A673 (cell line): ENCODE results near the gene CA7. TPM values are rescaled to one million over a fixed set of nuclear protein-coding genes. Genes with fewer than 3 reads are reported as not detected.

Source experiments
- BruUV-seq: library from RNA; stranded (reverse); fragments of 400-500 nt; replicated peaks from 2 replicates; lab custom pipeline; 2021; lab: Mats Ljungman, UMichigan
- CTCF ChIA-PET: fragments of 300-600 bp; sonication (Branson Sonifier 250); formaldehyde crosslinking; loops from one replicate; lab custom pipeline; 2022; ENCODE audit warnings: antibody characterized with exemption; lab: Charles Lee
- POLR2A ChIA-PET: fragments of 300-600 bp; sonication (Branson Sonifier 250); formaldehyde crosslinking; loops from one replicate; lab custom pipeline; 2022; ENCODE audit warnings: antibody characterized with exemption; ENCODE audit not compliant: low non-redundant PET; lab: Charles Lee
- DNase-seq: peaks from one replicate; pipeline ENCODE4 v3.0.0-alpha.2; 2015; ENCODE audit warnings: low spot score
- H3K27ac ChIP-seq: fragments of 200-600 bp; sonication (generic); 2 replicates; pipeline ENCODE4 v1.5.1; 2016; ENCODE audit warnings: mixed run types, low read depth, mild to moderate bottlenecking, mixed read lengths, antibody characterized with exemption, low read length; ENCODE audit not compliant: poor library complexity, severe bottlenecking
- H3K27me3 ChIP-seq: fragments of 200-600 bp; sonication (generic); replicated peaks from 2 replicates; pipeline ENCODE4 v1.6.1; 2017; ENCODE audit warnings: mixed run types, low read depth, mild to moderate bottlenecking, mixed read lengths, antibody characterized with exemption, low read length; ENCODE audit not compliant: insufficient read depth, poor library complexity
- H3K36me3 ChIP-seq: fragments of 200-600 bp; sonication (generic); 2 replicates; pipeline ENCODE4 v1.6.1; 2016; ENCODE audit warnings: mixed run types, mild to moderate bottlenecking, mixed read lengths, antibody characterized with exemption, low read length; ENCODE audit not compliant: insufficient read depth, poor library complexity, severe bottlenecking
- H3K4me1 ChIP-seq: fragments of 200-600 bp; sonication (generic); 2 replicates; pipeline ENCODE4 v1.6.1; 2017; ENCODE audit warnings: mixed run types, mild to moderate bottlenecking, mixed read lengths, antibody characterized with exemption, low read length; ENCODE audit not compliant: insufficient read depth, poor library complexity, severe bottlenecking
- H3K4me3 ChIP-seq: fragments of 200-600 bp; sonication (generic); 2 replicates; pipeline ENCODE4 v1.5.1; 2016; ENCODE audit warnings: low read depth, mixed run types, mild to moderate bottlenecking, mixed read lengths, low read length; ENCODE audit not compliant: poor library complexity, severe bottlenecking
- H3K9me3 ChIP-seq: fragments of 200-600 bp; sonication (generic); 2 replicates; pipeline ENCODE4 v1.6.1; 2016; ENCODE audit warnings: mixed run types, low read depth, mild to moderate bottlenecking, mixed read lengths, antibody characterized with exemption, low read length; ENCODE audit not compliant: poor library complexity, severe bottlenecking
- EZH2 ChIP-seq: fragments of 200-600 bp; sonication (generic); IDR thresholded peaks from 2 replicates; pipeline ENCODE4 v1.6.1; 2017; ENCODE audit warnings: borderline replicate concordance, low read depth, mild to moderate bottlenecking, mixed read lengths, antibody characterized with exemption, low read length; ENCODE audit not compliant: poor library complexity, severe bottlenecking
- intact Hi-C: fragments of 100-400 bp; cut with micrococcal nuclease; formaldehyde crosslinking; loops from one replicate; pipeline ENCODE4 v1.10.0; 2022; ENCODE audit not compliant: unreplicated experiment
- total RNA-seq: library from RNA; stranded (reverse); gene quantifications from 2 replicates; pipeline ENCODE4 v1.2.3, GENCODE V29; 2021
- TF ChIP-seq, protein P1 (sequence below): fragments of 300-800, 200-600 bp; sonication (generic); conservative IDR thresholded peaks from 2 replicates; pipeline ENCODE4 v1.5.1; 2017; ENCODE audit warnings: low read depth, mild to moderate bottlenecking, antibody characterized with exemption, low read length, moderate library complexity, mixed read lengths

Gene CA7
- total RNA-seq, 1 experiment from 2014 or later, result not detected

DNA sequence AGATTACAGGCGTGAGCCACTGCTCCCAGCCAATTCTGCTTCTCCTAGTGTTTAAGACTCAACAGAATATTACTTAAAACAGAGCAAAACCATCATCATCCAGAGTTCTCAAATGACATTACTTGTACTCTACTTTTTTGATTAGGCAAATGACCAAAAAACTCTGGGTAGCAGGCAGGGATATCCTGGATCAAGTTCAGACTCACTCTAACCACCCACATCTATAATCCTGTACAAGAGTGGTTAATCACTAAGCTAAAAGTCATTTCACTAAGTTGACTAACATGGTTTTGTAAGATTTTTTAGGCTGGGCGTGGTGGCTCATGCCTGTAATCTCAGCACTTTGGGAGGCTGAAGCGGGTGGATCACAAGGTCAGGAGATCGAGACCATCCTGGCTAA is 20.2 kb upstream of the CA7 start:
- H3K4me3 ChIP-seq, result no peak overlapping the region
- TF ChIP-seq, protein P1, sequence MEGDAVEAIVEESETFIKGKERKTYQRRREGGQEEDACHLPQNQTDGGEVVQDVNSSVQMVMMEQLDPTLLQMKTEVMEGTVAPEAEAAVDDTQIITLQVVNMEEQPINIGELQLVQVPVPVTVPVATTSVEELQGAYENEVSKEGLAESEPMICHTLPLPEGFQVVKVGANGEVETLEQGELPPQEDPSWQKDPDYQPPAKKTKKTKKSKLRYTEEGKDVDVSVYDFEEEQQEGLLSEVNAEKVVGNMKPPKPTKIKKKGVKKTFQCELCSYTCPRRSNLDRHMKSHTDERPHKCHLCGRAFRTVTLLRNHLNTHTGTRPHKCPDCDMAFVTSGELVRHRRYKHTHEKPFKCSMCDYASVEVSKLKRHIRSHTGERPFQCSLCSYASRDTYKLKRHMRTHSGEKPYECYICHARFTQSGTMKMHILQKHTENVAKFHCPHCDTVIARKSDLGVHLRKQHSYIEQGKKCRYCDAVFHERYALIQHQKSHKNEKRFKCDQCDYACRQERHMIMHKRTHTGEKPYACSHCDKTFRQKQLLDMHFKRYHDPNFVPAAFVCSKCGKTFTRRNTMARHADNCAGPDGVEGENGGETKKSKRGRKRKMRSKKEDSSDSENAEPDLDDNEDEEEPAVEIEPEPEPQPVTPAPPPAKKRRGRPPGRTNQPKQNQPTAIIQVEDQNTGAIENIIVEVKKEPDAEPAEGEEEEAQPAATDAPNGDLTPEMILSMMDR, result no peak
- TF ChIP-seq EZH2, result no peak
- ChIA-PET POLR2A (no interaction called here), CTCF (no interaction called here)
- H3K27ac ChIP-seq, result no peak overlapping the region
- BruUV-seq, result no TSS peak
- DNase-seq, result no peak
- no peaks in the 10 kb centered on the region for H3K9me3 ChIP-seq
- peaks cover 4% of the 10 kb centered on the region for H3K4me1 ChIP-seq
- no peaks in the 10 kb centered on the region for H3K27me3 ChIP-seq
- peaks cover 81% of the 10 kb centered on the region for H3K36me3 ChIP-seq
- intact Hi-C loops, result no loop called here

DNA sequence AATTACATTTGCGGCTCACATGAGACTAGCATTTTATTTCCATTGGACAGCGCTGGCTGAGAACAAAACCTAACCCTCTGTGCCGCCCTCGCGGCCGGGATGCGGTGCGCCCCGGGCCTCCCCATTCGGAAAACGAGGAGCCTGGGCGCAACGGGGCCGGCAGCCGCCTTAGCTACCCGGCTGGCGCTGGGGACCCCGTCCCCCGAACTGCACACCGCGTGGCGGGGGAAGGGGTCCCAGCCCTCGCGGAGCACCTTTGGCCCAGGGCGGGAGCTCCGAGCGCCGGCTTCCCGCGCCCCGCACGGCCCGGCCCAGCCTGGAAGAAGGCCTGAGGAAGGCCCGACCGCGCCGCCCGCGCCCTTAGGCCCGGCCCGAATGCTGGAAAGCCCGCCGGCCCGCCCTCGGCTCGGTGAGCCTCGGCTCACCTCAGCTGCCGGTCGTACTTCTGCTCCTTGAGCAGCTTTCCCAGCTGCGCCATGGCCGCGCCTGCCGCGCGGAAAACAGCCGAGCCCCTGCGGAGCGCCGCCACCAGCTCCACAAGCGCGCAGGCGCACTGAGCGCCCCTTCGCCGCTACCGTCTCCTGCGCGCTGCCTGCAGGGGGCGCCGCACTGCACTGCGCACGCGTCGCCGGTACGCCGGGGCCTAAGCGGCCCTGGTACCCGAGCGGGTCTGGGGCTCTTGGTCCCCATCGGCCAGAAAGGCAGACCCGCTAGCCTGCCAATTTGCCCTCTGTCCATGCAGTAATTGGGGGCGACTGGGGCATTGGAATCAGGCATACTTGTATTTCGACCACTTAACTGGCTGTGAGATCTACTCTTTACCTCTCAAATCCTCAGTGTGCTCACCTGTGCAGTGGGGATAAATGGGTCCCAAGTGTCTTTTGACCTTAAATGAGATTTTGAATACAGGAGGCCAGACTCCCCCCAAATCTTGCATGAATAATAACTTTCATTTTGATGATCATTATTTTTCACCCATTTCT is 13.5 kb upstream of the CA7 start, which contains the start of gene NAE1:
Gene NAE1, minus strand, starts transcription at position 555 of the 983 bp plus-strand sequence. Its CDS starts 77 bp downstream, at position 478.
- POLR2A ChIA-PET, result interaction anchor here (0.6 to 0.7 kb wide), 3 partner anchors 42 to 1653 kb away, joined by 3 read pairs; partner anchors contain the start of gene GFOD2
- peak; percentile 93 for DNase-seq
- H3K27me3 ChIP-seq, result no peaks in the 10 kb centered on the region
- peaks cover 30% of the 10 kb centered on the region for H3K36me3 ChIP-seq
- peak within 1 kb of the TSS; percentile 95 for H3K27ac ChIP-seq
- CTCF ChIA-PET, result interaction anchor here (0.5 to 2.3 kb wide), 17 partner anchors 9 to 1255 kb away, joined by 3 to 50 read pairs (median 4); partner anchors contain the start of genes DYNC1LI2 and NFATC3
- BruUV-seq, result no TSS peak
- H3K4me3 ChIP-seq, result peak within 1 kb of the TSS; percentile 81
- peaks cover 8% of the 10 kb centered on the region for H3K4me1 ChIP-seq
- no peak for TF ChIP-seq EZH2
- TF ChIP-seq, protein P1, result peak; percentile 96
- intact Hi-C loops, result loop anchor here (5.0 kb wide), 1 partner anchor 37 kb away; no protein-coding TSS in a partner anchor
- H3K9me3 ChIP-seq, result no peaks in the 10 kb centered on the region

DNA sequence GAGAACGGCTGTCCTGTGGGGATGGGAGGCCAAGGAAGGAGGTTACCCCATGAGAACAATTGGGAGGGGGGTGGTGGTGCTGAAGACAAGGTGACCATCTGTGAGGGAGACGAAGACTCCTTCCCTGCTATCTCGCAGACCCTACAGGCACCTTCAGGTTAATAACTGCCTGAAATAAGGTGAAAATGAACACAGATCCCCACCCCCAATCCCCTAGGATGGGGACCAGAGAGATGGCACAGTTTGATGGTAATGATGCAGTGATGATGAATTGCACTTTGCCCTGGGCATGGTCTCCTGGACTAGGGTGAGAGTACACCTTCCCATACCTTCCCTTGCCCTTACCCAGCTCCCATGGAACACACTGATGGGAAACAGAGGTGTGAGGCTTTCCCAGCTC is 12.0 kb upstream of the CA7 start:
- no peak for DNase-seq
- Histone ChIP-seq H3K4me1 (peaks cover 8% of the 10 kb centered on the region), H3K27me3 (no peaks in the 10 kb centered on the region), H3K4me3 (no peak overlapping the region), H3K27ac (no peak overlapping the region), H3K9me3 (no peaks in the 10 kb centered on the region), H3K36me3 (peaks cover 15% of the 10 kb centered on the region)
- TF ChIP-seq, protein P1, result no peak
- no peak for TF ChIP-seq EZH2
- intact Hi-C loops, result loop anchor here (5.0 kb wide), 1 partner anchor 35 kb away; no protein-coding TSS in a partner anchor
- BruUV-seq, result no TSS peak
- CTCF ChIA-PET, result no interaction called here
- POLR2A ChIA-PET, result interaction anchor here (0.7 kb wide), 1 partner anchor 36 kb away, joined by 4 read pairs; no protein-coding TSS in a partner anchor
